Sigmoid colon (tissue), 4 donors: ENCODE measurements around the gene EEIG1.

Experiments used
- CTCF ChIP-seq, 4 experiments: fragments of 450-650 bp in 3 of 4; fragments of 200-600 bp in 1 of 4; IDR thresholded peaks; one replicate each; pipeline ENCODE4 v1.5.1; 2016 to 2019; ENCODE audit warnings: antibody characterized with exemption in 4 of 4, mild to moderate bottlenecking in 3 of 4, moderate library complexity in 2 of 4
- EP300 ChIP-seq, 4 donors: sonication (generic); formaldehyde crosslinking; IDR thresholded peaks; one replicate each; pipeline ENCODE4 v1.6.1; 2017; ENCODE audit warnings: antibody characterized with exemption in 4 of 4
- POLR2A ChIP-seq, 2 donors: fragments of 450-650 bp; IDR thresholded peaks; one replicate each; pipeline ENCODE4 v1.6.1; 2016; ENCODE audit warnings: antibody characterized with exemption in 2 of 2, mild to moderate bottlenecking in 2 of 2, moderate library complexity in 2 of 2
- POLR2AphosphoS5 ChIP-seq, 4 donors: sonication (generic); formaldehyde crosslinking; IDR thresholded peaks; one replicate each; pipeline ENCODE4 v1.6.1; 2017; ENCODE audit warnings: antibody characterized with exemption in 4 of 4

- TF ChIP-seq CTCF (IDR thresholded peaks at IDR 0.05) = no peak
- no peak for TF ChIP-seq POLR2AphosphoS5 (IDR thresholded peaks at IDR 0.05)
- no peak for TF ChIP-seq EP300 (IDR thresholded peaks at IDR 0.05)
- no peak for TF ChIP-seq POLR2A (IDR thresholded peaks at IDR 0.05)
These were observed 34.9 kb upstream of the EEIG1 start for GRCh38 chr9:128015696-128016095.
